HG03565 (cell line): ENCODE measurements around the gene MYO15B.

Experiments used
- ATAC-seq: cut with Tn5 transposase; IDR thresholded peaks from one replicate; pipeline ENCODE4 v1.9.1; 2021; ENCODE audit warnings: mild to moderate bottlenecking, moderate library complexity; ENCODE audit not compliant: unreplicated experiment

MYO15B gene

GRCh38 chr17:75654176-75654575 is 66.6 kb downstream of the MYO15B start:
- ATAC-seq = no peak

GRCh38 chr17:75658237-75658636 is 70.6 kb downstream of the MYO15B start:
- no peak for ATAC-seq

- no peak for ATAC-seq
These were observed 73.9 kb downstream of the MYO15B start for GRCh38 chr17:75661531-75661930.

- ATAC-seq = no peak
These were observed 74.9 kb downstream of the MYO15B start for GRCh38 chr17:75662511-75662910.

- ATAC-seq = peak; percentile 46
These were observed 76.5 kb downstream of the MYO15B start for GRCh38 chr17:75664099-75664549.

- no peak for ATAC-seq
These were observed 78.4 kb downstream of the MYO15B start for GRCh38 chr17:75665981-75666380.

GRCh38 chr17:75666959-75667790 is 79.6 kb downstream of the MYO15B start, which contains the start of the genes RECQL5 and SAP30BP:
RECQL5 (minus strand) TSS chr17:75667154; CDS start chr17:75666557, 597 bp downstream.
SAP30BP (plus strand) TSS chr17:75667338; CDS start chr17:75667373, 35 bp downstream.
- peak; percentile 53 for ATAC-seq

- no peak for ATAC-seq
These were observed 80.2 kb downstream of the MYO15B start for GRCh38 chr17:75667825-75668224.

GRCh38 chr17:75668489-75668888 is 80.9 kb downstream of the MYO15B start:
- no peak for ATAC-seq

GRCh38 chr17:75670868-75671267 is 83.3 kb downstream of the MYO15B start:
- no peak for ATAC-seq

- no peak for ATAC-seq
These were observed 84.4 kb downstream of the MYO15B start for GRCh38 chr17:75672011-75672410.

GRCh38 chr17:75673487-75673886 is 85.9 kb downstream of the MYO15B start:
- ATAC-seq = no peak
